HG02642 (cell line): ENCODE measurements around the gene ANKDD1A.

Source experiments
- ATAC-seq: cut with Tn5 transposase; IDR thresholded peaks from one replicate; pipeline ENCODE4 v1.9.1; 2021; ENCODE audit warnings: mild to moderate bottlenecking; ENCODE audit not compliant: unreplicated experiment, poor library complexity

Gene ANKDD1A

DNA sequence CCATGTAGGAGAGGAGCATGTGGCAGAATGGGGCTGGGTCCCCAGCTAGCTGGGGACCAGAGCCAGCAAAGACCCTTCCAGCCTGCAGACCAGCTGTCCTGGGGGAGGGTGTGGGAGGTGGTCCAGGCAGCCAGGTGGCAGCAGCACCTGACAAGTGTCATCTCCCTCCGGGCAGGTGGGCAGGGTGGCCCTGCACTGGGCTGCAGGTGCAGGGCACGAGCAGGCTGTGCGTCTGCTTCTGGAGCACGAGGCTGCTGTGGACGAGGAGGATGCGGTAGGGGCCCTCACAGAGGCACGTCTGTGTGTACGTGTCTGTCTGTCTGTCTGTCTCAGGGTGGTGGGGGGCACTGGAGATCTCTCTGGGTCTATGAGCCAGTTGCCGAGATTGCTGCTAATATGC, 5.5 kb downstream of the ANKDD1A start:
- no peak for ATAC-seq

GRCh38 chr15:64919721-64920120, 8.0 kb downstream of the ANKDD1A start:
- ATAC-seq = no peak

- no peak for ATAC-seq
These were observed 10.0 kb downstream of the ANKDD1A start for GRCh38 chr15:64921711-64922110.

GRCh38 chr15:64923546-64923945, 11.8 kb downstream of the ANKDD1A start:
- no peak for ATAC-seq

- ATAC-seq = no peak
These were observed 13.9 kb downstream of the ANKDD1A start for GRCh38 chr15:64925335-64926330.

GRCh38 chr15:64926661-64927060, 15.0 kb downstream of the ANKDD1A start:
- no peak for ATAC-seq

DNA sequence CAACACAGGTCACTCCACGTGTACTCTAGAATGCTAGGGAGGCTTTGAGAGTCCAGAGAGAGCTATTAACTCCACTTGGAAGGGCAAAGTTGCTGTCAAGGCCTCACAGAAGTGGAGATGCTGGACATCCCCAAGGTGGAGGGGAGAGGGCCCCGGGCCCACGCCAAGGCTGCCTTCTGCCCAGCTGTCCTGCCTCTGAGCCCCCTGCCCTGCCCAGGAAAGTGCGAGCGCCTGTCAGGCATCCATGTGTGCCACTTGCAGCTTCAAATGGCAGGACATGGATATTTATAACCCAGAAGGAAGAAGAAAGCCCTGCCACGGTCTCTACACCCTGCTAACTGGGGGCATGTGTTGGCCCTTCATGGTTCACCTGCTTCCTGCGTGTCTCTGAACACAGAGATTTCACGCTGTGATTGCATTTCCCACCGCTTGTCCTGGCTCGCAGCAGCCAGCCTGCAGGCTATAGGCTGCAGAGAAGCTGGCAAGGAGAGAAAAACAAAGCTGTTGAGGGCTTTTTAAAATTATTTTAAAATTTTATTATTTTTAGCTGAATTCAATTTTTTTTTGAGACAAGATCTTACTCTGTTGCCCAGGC, 17.0 kb downstream of the ANKDD1A start:
- ATAC-seq = no peak

- ATAC-seq = peak; percentile 68
These were observed 18.4 kb downstream of the ANKDD1A start for GRCh38 chr15:64930019-64930652.

- no peak for ATAC-seq
These were observed 19.2 kb downstream of the ANKDD1A start for GRCh38 chr15:64930778-64931371.

GRCh38 chr15:64931381-64931780, 19.7 kb downstream of the ANKDD1A start:
- no peak for ATAC-seq

DNA sequence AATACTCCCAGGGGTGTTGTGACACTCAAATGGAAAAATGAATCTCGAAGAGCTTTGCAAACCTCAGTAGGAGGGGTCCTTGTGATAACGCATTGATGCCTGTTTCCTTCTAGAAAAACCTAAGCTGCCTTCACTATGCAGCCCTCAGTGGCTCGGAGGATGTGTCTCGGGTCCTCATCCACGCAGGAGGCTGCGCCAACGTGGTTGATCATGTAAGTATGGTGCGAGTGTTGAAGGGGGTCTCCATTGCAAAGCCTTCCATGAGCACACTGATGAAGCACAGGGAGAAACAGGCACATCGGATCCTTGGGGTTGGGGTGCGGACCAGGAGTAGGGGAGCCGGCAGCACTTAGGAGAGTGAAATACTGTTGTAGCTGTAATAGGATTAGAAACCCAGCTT, 22.3 kb downstream of the ANKDD1A start:
- ATAC-seq = no peak

DNA sequence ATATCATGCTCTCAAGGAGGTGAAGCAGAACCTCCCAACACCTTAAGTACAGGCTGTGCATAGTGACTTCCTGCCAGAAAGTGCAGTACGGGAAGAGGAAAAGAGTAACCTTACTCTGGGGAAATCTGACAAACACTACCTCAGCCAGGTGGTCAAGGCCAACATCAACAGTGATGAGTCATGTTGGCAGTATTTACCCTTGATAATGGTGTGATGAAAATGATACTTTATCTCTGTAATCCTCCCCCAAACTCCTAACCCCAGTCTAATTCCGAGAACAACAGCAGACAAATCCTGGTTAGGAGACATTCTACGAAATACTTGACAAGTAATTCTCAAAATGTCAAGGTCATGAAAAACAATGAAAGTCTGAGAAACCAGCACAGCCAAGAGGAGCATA, 26.5 kb downstream of the ANKDD1A start:
- no peak for ATAC-seq

DNA sequence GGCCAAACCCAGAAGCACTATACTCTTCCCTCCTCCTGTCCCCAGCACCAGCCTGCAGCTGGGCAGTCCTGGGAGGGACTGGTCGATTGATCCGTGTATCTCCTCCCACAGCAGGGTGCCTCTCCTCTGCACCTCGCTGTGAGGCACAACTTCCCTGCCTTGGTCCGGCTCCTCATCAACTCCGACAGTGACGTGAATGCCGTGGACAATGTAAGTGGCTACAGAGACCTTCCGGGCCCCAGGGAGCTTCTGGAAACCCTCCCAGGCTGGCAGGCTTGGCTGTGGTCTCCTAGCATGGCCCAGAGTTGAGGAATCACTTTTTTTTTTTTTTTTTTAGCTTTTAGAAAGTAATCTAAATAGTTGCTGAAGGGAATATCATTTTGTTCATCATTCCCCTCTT, 30.7 kb downstream of the ANKDD1A start:
- ATAC-seq = no peak

- ATAC-seq = no peak
These were observed 32.0 kb downstream of the ANKDD1A start for GRCh38 chr15:64943512-64944225.

GRCh38 chr15:64944961-64945360, 33.3 kb downstream of the ANKDD1A start:
- no peak for ATAC-seq

DNA sequence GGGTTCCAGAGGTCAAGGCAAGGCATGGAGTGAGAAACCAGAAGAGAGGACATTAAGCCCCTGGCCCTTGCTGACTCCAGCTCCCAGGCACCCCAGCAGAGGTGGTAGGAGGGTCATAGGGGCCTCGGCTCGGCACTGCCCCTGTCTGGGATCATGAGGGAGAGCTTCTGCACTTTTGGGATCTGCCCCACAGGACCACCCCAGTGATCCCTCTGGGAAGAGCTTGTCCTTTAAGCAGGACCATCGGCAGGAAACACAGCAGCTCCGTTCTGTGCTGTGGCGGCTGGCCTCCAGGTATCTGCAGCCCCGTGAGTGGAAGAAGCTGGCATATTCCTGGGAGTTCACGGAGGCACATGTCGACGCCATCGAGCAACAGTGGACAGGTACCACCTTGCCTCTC, 35.5 kb downstream of the ANKDD1A start:
- no peak for ATAC-seq

DNA sequence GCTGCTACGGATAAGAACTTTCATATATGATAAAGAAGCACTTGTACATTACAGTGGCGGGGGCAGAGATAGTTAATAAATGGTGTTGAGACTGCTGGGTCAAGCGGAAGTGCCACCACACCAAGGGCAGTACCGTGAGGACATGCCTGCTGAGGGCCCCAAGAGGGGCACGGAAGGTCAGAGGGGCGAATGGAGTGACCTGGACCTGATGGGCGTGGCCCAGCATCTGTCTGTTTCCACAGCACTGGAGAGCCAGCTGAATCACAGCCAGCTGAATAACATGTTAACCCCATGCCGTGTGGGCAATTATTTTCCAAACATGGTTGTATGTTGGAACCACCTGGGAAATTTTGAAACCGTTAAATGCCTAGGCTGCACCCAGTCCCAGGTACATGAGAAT, 37.2 kb downstream of the ANKDD1A start:
- ATAC-seq = no peak

DNA sequence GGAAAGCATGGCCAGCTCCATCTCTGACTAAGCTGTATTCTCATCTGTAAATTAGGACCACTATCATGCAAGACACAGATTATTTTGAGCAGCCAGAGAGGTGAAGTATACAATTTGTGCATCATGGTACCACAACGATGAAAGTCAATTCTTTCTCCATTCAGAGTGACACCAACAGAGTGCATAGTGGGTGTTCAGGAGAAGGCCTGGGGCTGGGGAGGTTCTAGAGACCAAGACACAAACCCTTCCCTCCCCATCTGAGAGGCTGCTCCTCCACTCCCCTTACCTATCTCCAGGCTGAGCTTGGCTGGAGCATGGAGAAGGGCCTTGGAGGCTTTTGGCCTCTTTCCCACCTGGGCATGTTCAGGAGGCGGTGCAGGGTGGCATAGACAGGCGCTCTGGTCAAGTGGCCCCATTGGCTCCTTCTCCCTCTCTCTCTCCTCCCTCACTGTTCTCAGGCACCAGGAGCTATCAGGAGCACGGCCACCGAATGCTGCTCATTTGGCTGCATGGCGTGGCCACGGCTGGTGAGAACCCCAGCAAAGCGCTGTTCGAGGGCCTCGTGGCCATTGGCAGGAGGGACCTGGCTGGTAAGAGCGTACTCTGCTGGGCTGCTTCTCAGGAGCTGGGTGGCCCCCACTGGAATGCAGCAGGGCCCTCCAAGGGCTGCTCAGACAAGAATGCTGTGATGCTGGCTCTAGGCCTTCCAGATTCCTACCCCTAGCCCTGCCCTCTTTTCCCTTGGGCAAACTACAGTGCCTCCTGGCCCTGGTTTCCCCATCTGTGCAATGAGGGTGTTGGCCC, 37.9 kb downstream of the ANKDD1A start:
- ATAC-seq = no peak

GRCh38 chr15:64950888-64951287, 39.2 kb downstream of the ANKDD1A start:
- no peak for ATAC-seq
